Skeletal muscle satellite cell (primary cell): ENCODE results near the gene DCAF6.

Experiments used
- H3K27me3 ChIP-seq: 2 replicates; pipeline ENCODE4 v1.7.0; 2013; ENCODE audit warnings: low read length; ENCODE audit not compliant: control insufficient read depth, insufficient read depth
- H3K36me3 ChIP-seq: 2 replicates; pipeline ENCODE4 v1.7.0; 2013; ENCODE audit warnings: mild to moderate bottlenecking, control low read depth, low read length; ENCODE audit not compliant: insufficient read depth
- H3K4me1 ChIP-seq: 2 replicates; pipeline ENCODE4 v1.7.0; 2013; ENCODE audit warnings: low read length; ENCODE audit not compliant: control insufficient read depth, insufficient read depth
- H3K4me2 ChIP-seq: 2 replicates; pipeline ENCODE4 v1.7.0; 2013; ENCODE audit warnings: mild to moderate bottlenecking, low read length
- H3K4me3 ChIP-seq: 2 replicates; pipeline ENCODE4 v1.7.0; 2013; ENCODE audit warnings: low read length
- H3K9ac ChIP-seq: 2 replicates; pipeline ENCODE4 v1.7.0; 2013; ENCODE audit warnings: mild to moderate bottlenecking, low read depth, low read length, moderate library complexity
- H3K9me3 ChIP-seq: replicated peaks from 2 replicates; pipeline ENCODE4 v1.7.0; 2013; ENCODE audit warnings: mild to moderate bottlenecking, control low read depth, low read length

The DCAF6 gene

GRCh38 chr1:167938080-167938636 lies 1.7 kb downstream of the DCAF6 start:
- Histone ChIP-seq H3K9me3 (no peaks in the 10 kb centered on the region), H3K27me3 (no peaks in the 10 kb centered on the region), H3K4me3 (peak overlapping the region; percentile 69), H3K4me2 (peak overlapping the region; percentile 95), H3K9ac (peak overlapping the region; percentile 95), H3K36me3 (peaks cover 5% of the 10 kb centered on the region), H3K4me1 (peaks cover 19% of the 10 kb centered on the region)

DNA sequence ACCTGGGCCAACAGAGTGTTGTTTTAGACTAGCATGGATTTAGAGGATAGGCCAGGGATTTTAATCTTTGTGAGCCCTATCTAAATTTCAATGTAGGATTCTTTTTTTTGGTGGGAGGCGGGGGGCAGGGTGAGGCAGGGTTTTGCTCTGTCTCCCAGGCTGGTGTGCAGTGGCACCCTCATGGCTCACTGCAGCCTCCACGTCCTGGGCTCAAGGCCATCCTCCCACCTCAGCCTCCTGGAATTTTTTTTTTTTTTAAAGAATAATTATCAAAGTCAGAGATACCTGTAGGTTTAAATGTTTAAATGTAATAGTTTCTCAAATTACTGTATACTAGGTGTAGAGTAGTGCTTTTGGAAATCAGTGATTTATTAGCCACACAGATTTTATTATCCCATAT lies 3.8 kb downstream of the DCAF6 start:
- no peak overlapping the region for H3K4me2 ChIP-seq
- H3K27me3 ChIP-seq, result no peaks in the 10 kb centered on the region
- H3K4me1 ChIP-seq, result peaks cover 8% of the 10 kb centered on the region
- H3K4me3 ChIP-seq, result no peak overlapping the region
- H3K9ac ChIP-seq, result no peak overlapping the region
- H3K36me3 ChIP-seq, result peaks cover 9% of the 10 kb centered on the region
- H3K9me3 ChIP-seq, result no peaks in the 10 kb centered on the region

- H3K4me2 ChIP-seq, result no peak overlapping the region
- peaks cover 9% of the 10 kb centered on the region for H3K36me3 ChIP-seq
- H3K9ac ChIP-seq, result no peak overlapping the region
- peaks cover 2% of the 10 kb centered on the region for H3K4me1 ChIP-seq
- H3K9me3 ChIP-seq, result no peaks in the 10 kb centered on the region
- H3K27me3 ChIP-seq, result no peaks in the 10 kb centered on the region
- no peak overlapping the region for H3K4me3 ChIP-seq
Observed at GRCh38 chr1:167943541-167943940, 7.1 kb downstream of the DCAF6 start.

GRCh38 chr1:167947733-167948132 lies 11.2 kb downstream of the DCAF6 start:
- Histone ChIP-seq H3K27me3 (no peaks in the 10 kb centered on the region), H3K4me1 (peaks cover 6% of the 10 kb centered on the region), H3K9me3 (no peaks in the 10 kb centered on the region), H3K9ac (no peak overlapping the region), H3K36me3 (peaks cover 15% of the 10 kb centered on the region), H3K4me2 (no peak overlapping the region), H3K4me3 (no peak overlapping the region)

- Histone ChIP-seq H3K27me3 (no peaks in the 10 kb centered on the region), H3K36me3 (peaks cover 26% of the 10 kb centered on the region), H3K4me2 (no peak overlapping the region), H3K4me1 (peaks cover 6% of the 10 kb centered on the region), H3K9ac (no peak overlapping the region), H3K4me3 (no peak overlapping the region), H3K9me3 (no peaks in the 10 kb centered on the region)
Observed at GRCh38 chr1:167949785-167950184, 13.3 kb downstream of the DCAF6 start.

DNA sequence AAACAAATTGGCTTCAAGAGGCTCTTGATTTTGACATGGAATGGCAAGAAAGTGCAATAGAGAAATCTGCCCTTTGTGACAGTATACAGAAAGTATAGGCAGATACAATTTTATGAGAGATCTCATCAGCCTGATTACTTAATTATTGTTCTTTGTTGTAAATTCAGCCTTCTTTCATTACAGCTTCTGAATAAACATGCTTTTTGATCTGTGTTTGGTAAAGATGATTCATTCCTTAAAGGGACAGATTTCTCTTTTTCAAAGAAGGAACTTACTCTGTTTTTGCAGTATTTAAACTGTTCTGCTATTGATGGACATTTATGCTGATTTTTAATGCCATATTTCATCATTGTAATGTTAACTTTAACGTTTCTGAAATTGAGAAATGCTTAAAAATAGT lies 14.1 kb downstream of the DCAF6 start:
- Histone ChIP-seq H3K4me2 (no peak overlapping the region), H3K4me3 (no peak overlapping the region), H3K9me3 (no peaks in the 10 kb centered on the region), H3K4me1 (peaks cover 6% of the 10 kb centered on the region), H3K9ac (no peak overlapping the region), H3K36me3 (peaks cover 30% of the 10 kb centered on the region), H3K27me3 (no peaks in the 10 kb centered on the region)

DNA sequence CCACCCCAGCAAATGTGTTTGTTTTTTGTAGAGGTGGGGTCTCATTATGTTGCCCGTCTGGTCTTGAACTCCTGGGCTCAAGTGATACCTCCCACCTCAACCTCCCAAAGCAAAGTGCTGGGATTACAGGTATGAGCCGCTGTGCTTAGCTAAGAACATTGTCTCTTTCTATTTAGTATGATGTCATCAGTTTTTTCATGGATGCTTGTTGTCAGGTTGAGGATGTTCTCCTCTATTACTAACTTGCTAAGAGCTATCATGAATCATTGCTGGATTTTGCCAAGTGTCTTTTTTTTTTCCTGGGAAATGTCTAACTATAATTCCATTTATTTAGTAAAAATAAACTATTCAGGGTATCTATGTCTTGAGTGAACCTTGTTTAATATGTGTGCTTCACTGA lies 19.4 kb downstream of the DCAF6 start:
- no peaks in the 10 kb centered on the region for H3K9me3 ChIP-seq

DNA sequence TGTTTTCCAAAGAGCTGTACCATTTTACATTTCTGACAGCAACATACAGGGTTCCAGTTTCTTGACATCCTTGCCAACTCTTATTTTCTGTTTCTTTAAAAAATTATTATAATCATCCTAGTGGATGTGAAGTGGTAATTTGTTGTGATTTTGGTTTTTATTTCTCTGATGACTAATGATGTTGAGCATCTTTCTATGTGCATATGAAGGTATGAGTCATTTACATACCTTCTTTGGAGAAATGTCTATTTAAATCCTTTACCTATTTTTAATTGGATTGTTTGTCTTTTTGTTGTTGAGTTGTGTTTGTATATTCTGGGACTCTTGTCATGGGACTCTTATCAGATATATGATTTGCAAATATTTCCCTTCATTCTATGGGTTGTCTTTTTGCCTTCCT lies 21.2 kb downstream of the DCAF6 start:
- peaks cover 10% of the 10 kb centered on the region for H3K4me1 ChIP-seq
- no peaks in the 10 kb centered on the region for H3K9me3 ChIP-seq
- no peak overlapping the region for H3K4me2 ChIP-seq
- H3K36me3 ChIP-seq, result peaks cover 23% of the 10 kb centered on the region
- no peak overlapping the region for H3K9ac ChIP-seq
- no peak overlapping the region for H3K4me3 ChIP-seq
- no peaks in the 10 kb centered on the region for H3K27me3 ChIP-seq

More for the DNA sequence above, 19.4 kb downstream of the DCAF6 start:
- Histone ChIP-seq H3K4me1 (peaks cover 10% of the 10 kb centered on the region), H3K27me3 (no peaks in the 10 kb centered on the region), H3K4me2 (no peak overlapping the region), H3K36me3 (peaks cover 28% of the 10 kb centered on the region), H3K4me3 (no peak overlapping the region), H3K9ac (no peak overlapping the region)

- Histone ChIP-seq H3K27me3 (no peaks in the 10 kb centered on the region), H3K9me3 (no peaks in the 10 kb centered on the region), H3K4me2 (no peak overlapping the region), H3K36me3 (peaks cover 14% of the 10 kb centered on the region), H3K9ac (no peak overlapping the region), H3K4me3 (no peak overlapping the region), H3K4me1 (peaks cover 3% of the 10 kb centered on the region)
Observed at GRCh38 chr1:167964646-167965045, 28.2 kb downstream of the DCAF6 start.

GRCh38 chr1:167966050-167966449 lies 29.6 kb downstream of the DCAF6 start:
- H3K9me3 ChIP-seq, result no peaks in the 10 kb centered on the region
- H3K9ac ChIP-seq, result no peak overlapping the region
- no peak overlapping the region for H3K4me3 ChIP-seq
- H3K36me3 ChIP-seq, result peaks cover 14% of the 10 kb centered on the region
- no peak overlapping the region for H3K4me2 ChIP-seq
- H3K4me1 ChIP-seq, result peaks cover 3% of the 10 kb centered on the region
- no peaks in the 10 kb centered on the region for H3K27me3 ChIP-seq

GRCh38 chr1:167968569-167968968 lies 32.1 kb downstream of the DCAF6 start:
- Histone ChIP-seq H3K36me3 (peaks cover 14% of the 10 kb centered on the region), H3K9ac (no peak overlapping the region), H3K4me3 (no peak overlapping the region), H3K9me3 (no peaks in the 10 kb centered on the region), H3K4me1 (peaks cover 3% of the 10 kb centered on the region), H3K4me2 (no peak overlapping the region), H3K27me3 (no peaks in the 10 kb centered on the region)

DNA sequence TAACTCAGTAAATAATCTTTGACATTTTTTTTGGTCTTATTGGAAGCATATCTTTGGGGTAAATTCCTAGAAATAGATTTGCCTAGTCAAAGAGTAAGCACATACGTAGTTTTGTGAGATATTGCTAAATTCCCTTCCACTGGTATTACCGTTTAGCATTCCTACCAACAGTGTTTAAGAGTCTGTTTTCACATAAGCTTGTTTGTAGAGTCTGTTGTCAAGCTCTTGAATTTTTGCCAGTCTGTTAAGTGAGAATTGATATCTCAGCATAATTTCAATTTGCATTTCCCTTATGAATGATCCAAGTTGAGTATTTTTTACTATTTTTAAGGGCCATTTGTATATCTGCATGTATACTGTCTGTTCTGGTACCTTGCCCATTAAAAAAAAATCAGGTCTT lies 37.3 kb downstream of the DCAF6 start:
- Histone ChIP-seq H3K9ac (no peak overlapping the region), H3K4me2 (no peak overlapping the region), H3K9me3 (no peaks in the 10 kb centered on the region), H3K36me3 (peaks cover 17% of the 10 kb centered on the region), H3K27me3 (no peaks in the 10 kb centered on the region), H3K4me1 (no peaks in the 10 kb centered on the region), H3K4me3 (no peak overlapping the region)
